ENCODE results near the gene MRPL10. TPM values are rescaled to one million over a fixed set of nuclear protein-coding genes. Genes with fewer than 3 reads are reported as not detected.

MRPL10 gene
- total and polyA plus RNA-seq, 4 donors = 18.4 to 38.3 (median 30.3) TPM

- Histone ChIP-seq H3K9me3 (ENCODE audit: control insufficient read depth in 4 of 4, insufficient read depth in 3 of 4, low read length in 3 of 4) (no peaks in the 10 kb centered on the region), H3K4me1 (ENCODE audit: control insufficient read depth in 5 of 5, insufficient read depth in 5 of 5, low read length in 5 of 5) (peaks cover 0 to 12% (median 5%) of the 10 kb centered on the region in 5 donors), H3K9ac (ENCODE audit: insufficient read depth in 1 of 2, low read length in 2 of 2) (no peak overlapping the region), H3K36me3 (ENCODE audit: control insufficient read depth in 4 of 4, insufficient read depth in 4 of 4, low read length in 4 of 4) (no peaks in the 10 kb centered on the region), H3K27ac (ENCODE audit: low read depth in 1 of 2, low read length in 1 of 2) (peak overlapping the region in 1 of 2 donors; percentile 34), H3K4me3 (no peak overlapping the region), H3K27me3 (ENCODE audit: control insufficient read depth in 3 of 3, insufficient read depth in 3 of 3, low read length in 2 of 3) (peaks cover 0 to 37% (median 35%) of the 10 kb centered on the region in 3 donors)
- TF ChIP-seq CTCF (IDR thresholded peaks at IDR 0.05; ENCODE audit: control extremely low read depth, extremely low read depth) = no peak
- no peak for DNase-seq
- no peak for ATAC-seq (ENCODE audit: insufficient read depth, low FRiP score)
These were observed 25.5 kb upstream of the MRPL10 start for GRCh38 chr17:47856830-47857229.

- H3K36me3 ChIP-seq (ENCODE audit: control insufficient read depth in 4 of 4, insufficient read depth in 4 of 4, low read length in 4 of 4) = no peaks in the 10 kb centered on the region
- WGBS, 2 donors = 31 to 32% methylated on average over 3 of the region's 3 CpGs
- H3K9me3 ChIP-seq (ENCODE audit: control insufficient read depth in 4 of 4, insufficient read depth in 3 of 4, low read length in 3 of 4) = no peaks in the 10 kb centered on the region
- H3K9ac ChIP-seq (ENCODE audit: insufficient read depth in 1 of 2, low read length in 2 of 2) = no peak overlapping the region
- ATAC-seq (ENCODE audit: insufficient read depth, low FRiP score) (no peak), DNase-seq (peak; percentile 43 to 70 (median 54))
- H3K27me3 ChIP-seq (ENCODE audit: control insufficient read depth in 3 of 3, insufficient read depth in 3 of 3, low read length in 2 of 3) = peaks cover 0 to 41% (median 39%) of the 10 kb centered on the region in 3 donors
- no peak overlapping the region for H3K4me3 ChIP-seq
- H3K4me1 ChIP-seq (ENCODE audit: control insufficient read depth in 5 of 5, insufficient read depth in 5 of 5, low read length in 5 of 5) = peaks cover 0 to 15% (median 9%) of the 10 kb centered on the region in 5 donors
- TF ChIP-seq CTCF (IDR thresholded peaks at IDR 0.05; ENCODE audit: control extremely low read depth, extremely low read depth) = no peak
- H3K27ac ChIP-seq (ENCODE audit: low read depth in 1 of 2, low read length in 1 of 2) = peak overlapping the region in 1 of 2 donors; percentile 81
These were observed 24.4 kb upstream of the MRPL10 start for GRCh38 chr17:47855737-47856136.

GRCh38 chr17:47853616-47854015 lies 22.3 kb upstream of the MRPL10 start:
- 35 to 48% methylated on average over 5 of the region's 5 CpGs for WGBS, 2 donors
- ATAC-seq (ENCODE audit: insufficient read depth, low FRiP score) = no peak
- no peak for TF ChIP-seq CTCF (IDR thresholded peaks at IDR 0.05; ENCODE audit: control extremely low read depth, extremely low read depth)
- Histone ChIP-seq H3K27me3 (ENCODE audit: control insufficient read depth in 3 of 3, insufficient read depth in 3 of 3, low read length in 2 of 3) (peaks cover 1 to 54% (median 51%) of the 10 kb centered on the region in 3 donors), H3K27ac (ENCODE audit: low read depth in 1 of 2, low read length in 1 of 2) (no peak overlapping the region), H3K9me3 (ENCODE audit: control insufficient read depth in 4 of 4, insufficient read depth in 3 of 4, low read length in 3 of 4) (no peaks in the 10 kb centered on the region), H3K9ac (ENCODE audit: insufficient read depth in 1 of 2, low read length in 2 of 2) (no peak overlapping the region), H3K4me1 (ENCODE audit: control insufficient read depth in 5 of 5, insufficient read depth in 5 of 5, low read length in 5 of 5) (peaks cover 0 to 19% (median 11%) of the 10 kb centered on the region in 5 donors), H3K36me3 (ENCODE audit: control insufficient read depth in 4 of 4, insufficient read depth in 4 of 4, low read length in 4 of 4) (no peaks in the 10 kb centered on the region), H3K4me3 (no peak overlapping the region)
- no peak for DNase-seq
